GM12891 (cell line): ENCODE results near the gene HNF4A.

Experiments used
- PAX5 ChIP-seq: IDR thresholded peaks from 2 replicates; pipeline ENCODE4 v1.6.1; 2011; ENCODE audit warnings: low read length, moderate library complexity, mild to moderate bottlenecking; ENCODE audit not compliant: insufficient read depth, severe bottlenecking
- POLR2A ChIP-seq: IDR thresholded peaks from 2 replicates; pipeline ENCODE4 v1.6.1; 2011; ENCODE audit warnings: low read depth, low read length, control low read depth
- POLR2AphosphoS5 ChIP-seq: IDR thresholded peaks from 2 replicates; pipeline ENCODE4 v1.6.1; 2011; ENCODE audit warnings: low read depth, low read length, control low read depth
- TAF1 ChIP-seq: IDR thresholded peaks from 2 replicates; pipeline ENCODE4 v1.6.1; 2011; ENCODE audit warnings: low read depth, low read length, control low read depth

DNA sequence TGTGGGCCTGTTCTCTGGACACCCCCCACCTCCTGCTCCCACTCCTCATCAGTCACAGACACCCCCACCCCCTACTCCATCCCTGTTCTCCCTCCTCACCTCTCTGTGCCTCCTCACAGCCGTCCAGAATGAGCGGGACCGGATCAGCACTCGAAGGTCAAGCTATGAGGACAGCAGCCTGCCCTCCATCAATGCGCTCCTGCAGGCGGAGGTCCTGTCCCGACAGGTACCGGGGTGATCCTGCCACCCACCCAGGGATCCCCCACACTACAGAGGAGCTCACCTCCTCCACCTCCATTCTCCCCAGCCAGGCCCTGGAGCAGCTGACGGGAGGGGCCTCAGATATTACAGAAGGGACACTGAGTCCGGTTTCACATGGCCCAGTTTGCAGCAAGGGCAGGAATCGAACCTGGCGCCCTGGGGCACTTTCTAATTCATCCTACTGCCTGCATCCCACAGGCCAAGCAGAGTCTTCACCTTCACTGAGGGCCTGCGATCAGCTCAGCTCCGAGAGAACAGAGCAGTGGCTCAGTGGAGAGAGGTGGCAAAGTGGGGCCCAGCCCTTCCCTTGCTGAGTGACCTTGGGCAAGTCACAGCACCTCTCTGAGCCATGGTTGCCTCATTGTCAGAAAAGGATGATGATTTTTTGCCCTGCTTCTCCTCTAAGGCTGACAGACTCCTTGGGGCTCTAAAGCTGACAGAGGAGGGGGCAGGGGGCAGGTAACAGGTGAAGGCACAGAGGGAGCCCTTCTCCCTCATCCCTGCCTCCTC is 58.3 kb downstream of the HNF4A start:
- TF ChIP-seq TAF1 = no peak
- TF ChIP-seq POLR2A = no peak
- TF ChIP-seq PAX5 = no peak
- TF ChIP-seq POLR2AphosphoS5 = no peak
